Prostate gland (tissue), 2 donors: Measurements from ENCODE around the gene ROBO4. TPM values are rescaled to one million over a fixed set of nuclear protein-coding genes. Genes with fewer than 3 reads are reported as not detected.

Source experiments
- DNase-seq: peaks from one replicate; pipeline ENCODE4 v3.0.0-alpha.2; 2019; ENCODE audit warnings: low spot score
- H3K27ac ChIP-seq, 2 donors: fragments of 200-600 bp; sonication (generic); 2 replicates each; pipeline ENCODE4 v1.5.1; 2017 to 2019
- H3K27me3 ChIP-seq: fragments of 200-600 bp; sonication (generic); replicated peaks from 2 replicates; pipeline ENCODE4 v1.5.1; 2019; ENCODE audit not compliant: insufficient read depth
- H3K36me3 ChIP-seq, 2 donors: fragments of 200-600 bp; sonication (generic); 1 replicate in 1 of 2; 2 replicates in 1 of 2; pipeline versions ENCODE4 v1.5.1 to v1.8.1; 2017 to 2019
- H3K4me1 ChIP-seq: fragments of 200-600 bp; sonication (generic); replicated peaks from 2 replicates; pipeline ENCODE4 v1.5.1; 2019
- H3K4me3 ChIP-seq, 2 donors: fragments of 200-600 bp; sonication (generic); 2 replicates each; pipeline ENCODE4 v1.5.1; 2017 to 2019
- H3K9me3 ChIP-seq: fragments of 200-600 bp; sonication (generic); 2 replicates; pipeline ENCODE4 v1.5.1; 2017
- CTCF ChIP-seq, 4 experiments: fragments of 200-600 bp in 2 of 4; fragments of 450-650 bp in 2 of 4; sonication (generic) in 2 of 4; IDR thresholded peaks; 1 replicate in 3 of 4; 2 replicates in 1 of 4; pipeline ENCODE4 v1.5.1; 2016 to 2019; ENCODE audit warnings: antibody characterized with exemption in 4 of 4, mild to moderate bottlenecking in 2 of 4, moderate library complexity in 2 of 4
- POLR2A ChIP-seq: fragments of 450-650 bp; IDR thresholded peaks from one replicate; pipeline ENCODE4 v1.6.1; 2016; ENCODE audit warnings: antibody characterized with exemption, mild to moderate bottlenecking
- POLR2AphosphoS5 ChIP-seq: sonication (generic); formaldehyde crosslinking; IDR thresholded peaks from one replicate; pipeline ENCODE4 v1.6.1; 2017; ENCODE audit warnings: antibody characterized with exemption
- WGBS: methylation state at CpG from one replicate; pipeline ENCODE4 v1.1.5; 2018; 5-methylcytosine and 5-hydroxymethylcytosine counted together
- intact Hi-C: fragments of 100-400 bp; cut with DNase I; formaldehyde crosslinking; loops from one replicate; pipeline ENCODE4 v1.14.2; 2022
- total RNA-seq, 2 donors: library from RNA; depleted of rRNA; stranded (reverse); fragments of >200 nt; gene quantifications; one replicate each; pipeline ENCODE4 v1.1.0, GENCODE V29; 2016

The ROBO4 gene
- total RNA-seq, 2 donors from 2014 or later, result 8.5 to 22.0 TPM

DNA sequence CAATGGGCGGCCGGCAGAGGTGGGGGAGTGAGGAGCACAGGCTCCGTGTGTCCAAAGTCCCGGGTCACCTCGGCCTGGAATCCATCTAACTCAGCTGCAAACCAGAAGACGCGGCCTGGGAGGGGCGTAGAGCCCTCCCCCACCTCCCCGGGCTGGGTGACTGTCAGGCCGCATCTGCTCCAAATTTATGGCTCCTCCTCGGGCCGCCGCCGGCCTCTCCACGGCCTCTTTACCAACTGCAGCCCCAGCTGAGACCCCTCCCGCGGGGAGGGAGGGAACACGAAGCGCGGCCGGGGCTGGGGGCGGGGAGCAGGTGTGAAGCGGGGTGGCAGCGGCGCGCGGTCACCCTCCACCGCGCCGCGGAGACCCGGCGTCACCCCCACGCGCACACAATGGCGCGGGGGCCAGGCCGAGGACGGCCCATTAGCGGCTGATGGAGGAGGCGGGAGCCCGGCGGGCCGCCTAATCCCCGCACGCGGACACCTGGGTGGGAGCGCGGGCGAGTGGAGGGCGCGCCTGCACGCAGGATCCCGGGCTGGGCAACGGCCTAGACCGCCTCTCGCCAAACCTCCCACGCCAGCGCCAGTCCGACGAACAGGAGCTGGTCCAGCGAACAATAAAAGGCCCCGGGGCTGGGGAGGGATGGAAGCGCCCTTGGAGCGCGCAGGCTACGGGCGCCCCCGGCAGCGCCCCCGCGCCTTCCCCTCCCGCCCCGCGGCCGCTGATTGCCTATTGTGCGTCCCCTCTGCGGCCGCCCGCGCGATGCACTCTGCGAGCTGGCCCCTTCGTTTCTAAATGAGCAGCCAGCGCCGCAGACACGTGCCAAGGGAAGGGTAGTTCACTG lies 58.3 kb downstream of the ROBO4 start:
- H3K27ac ChIP-seq, result no peak overlapping the region
- intact Hi-C loops, result no loop called here
- DNase-seq, result no peak
- H3K27me3 ChIP-seq, result peaks cover 25% of the 10 kb centered on the region
- WGBS, result 2% methylated on average over 69 of the region's 87 CpGs
- peak overlapping the region; percentile 17 to 36 for H3K4me3 ChIP-seq
- peaks cover 8% of the 10 kb centered on the region for H3K4me1 ChIP-seq
- H3K9me3 ChIP-seq, result no peaks in the 10 kb centered on the region
- TF ChIP-seq CTCF (IDR thresholded peaks at IDR 0.05) (no peak), POLR2A (no peak), POLR2AphosphoS5 (no peak)
- H3K36me3 ChIP-seq, result no peaks in the 10 kb centered on the region

DNA sequence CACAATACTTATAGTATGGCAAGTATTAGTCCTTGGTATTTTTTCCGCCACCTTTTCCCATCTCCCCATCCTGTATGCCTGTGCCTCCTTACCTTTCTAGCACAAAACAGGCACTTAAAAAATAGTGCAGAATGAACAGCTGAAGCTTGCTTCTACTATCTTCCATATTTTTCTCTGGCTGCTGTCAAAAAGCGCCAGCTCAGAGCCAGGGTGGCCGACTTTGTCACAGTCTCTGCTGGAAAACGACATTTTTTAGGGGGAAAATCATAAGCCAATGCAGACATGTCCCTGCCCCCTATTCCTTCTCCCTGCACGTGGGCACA lies 58.9 kb downstream of the ROBO4 start:
- no peak overlapping the region for H3K27ac ChIP-seq
- H3K27me3 ChIP-seq, result peaks cover 19% of the 10 kb centered on the region
- WGBS, result 41% methylated on average over 5 of the region's 5 CpGs
- H3K9me3 ChIP-seq, result no peaks in the 10 kb centered on the region
- no peak overlapping the region for H3K4me3 ChIP-seq
- intact Hi-C loops, result no loop called here
- TF ChIP-seq CTCF (IDR thresholded peaks at IDR 0.05), result no peak
- no peak for TF ChIP-seq POLR2AphosphoS5
- no peak for TF ChIP-seq POLR2A
- H3K36me3 ChIP-seq, result no peaks in the 10 kb centered on the region
- H3K4me1 ChIP-seq, result peaks cover 8% of the 10 kb centered on the region
- DNase-seq, result no peak

DNA sequence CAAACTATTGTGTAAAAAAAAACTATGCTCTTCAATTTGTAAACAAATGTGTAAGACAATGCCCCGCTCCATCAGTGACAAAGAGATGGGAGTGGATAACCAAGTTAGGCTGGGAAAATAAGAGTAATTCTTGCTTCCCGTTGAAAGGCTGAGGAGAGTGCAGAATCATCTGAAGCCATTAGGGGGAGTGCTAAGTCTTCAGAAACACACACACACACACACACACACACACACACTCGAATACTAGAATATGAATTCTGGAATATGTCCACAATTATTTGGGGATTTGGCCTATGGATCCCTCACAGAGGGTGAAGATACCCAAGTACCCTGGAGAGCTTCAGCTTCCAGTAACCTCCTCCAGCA lies 60.2 kb downstream of the ROBO4 start:
- Histone ChIP-seq H3K4me3 (no peak overlapping the region), H3K36me3 (no peaks in the 10 kb centered on the region), H3K27me3 (peaks cover 13% of the 10 kb centered on the region), H3K4me1 (peaks cover 8% of the 10 kb centered on the region), H3K27ac (no peak overlapping the region), H3K9me3 (no peaks in the 10 kb centered on the region)
- 29% methylated on average over 3 of the region's 3 CpGs for WGBS
- no peak for DNase-seq
- intact Hi-C loops, result loop anchor here (2.0 kb wide), 1 partner anchor 169 kb away; no protein-coding TSS in a partner anchor
- TF ChIP-seq POLR2A, result no peak
- TF ChIP-seq CTCF (IDR thresholded peaks at IDR 0.05), result no peak
- TF ChIP-seq POLR2AphosphoS5, result no peak

DNA sequence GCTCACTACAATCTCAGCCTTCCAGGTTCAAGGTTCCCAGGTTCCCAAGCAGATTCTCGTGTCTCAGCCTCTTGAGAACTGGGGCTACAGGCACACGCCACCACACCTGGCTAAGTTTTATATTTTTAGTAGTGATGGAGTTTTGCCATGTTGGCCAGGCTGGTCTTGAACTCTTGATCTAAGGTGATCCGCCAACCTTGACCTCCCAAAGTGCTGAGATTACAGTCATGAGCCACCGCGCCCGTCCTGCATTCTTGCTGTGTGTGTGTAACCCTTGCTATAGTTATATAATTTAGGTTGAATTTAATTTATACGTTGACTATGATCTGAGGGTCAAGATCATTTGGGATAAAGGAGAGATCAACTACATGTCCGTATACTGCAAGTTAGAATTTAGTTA lies 61.7 kb downstream of the ROBO4 start:
- Histone ChIP-seq H3K4me1 (peaks cover 8% of the 10 kb centered on the region), H3K4me3 (no peak overlapping the region), H3K9me3 (no peaks in the 10 kb centered on the region), H3K36me3 (no peaks in the 10 kb centered on the region), H3K27ac (no peak overlapping the region), H3K27me3 (peaks cover 13% of the 10 kb centered on the region)
- intact Hi-C loops, result loop anchor here (2.0 kb wide), 1 partner anchor 167 kb away; no protein-coding TSS in a partner anchor
- no peak for TF ChIP-seq POLR2A
- TF ChIP-seq POLR2AphosphoS5, result no peak
- no peak for TF ChIP-seq CTCF (IDR thresholded peaks at IDR 0.05)
- DNase-seq, result no peak
- 89% methylated on average over 8 of the region's 8 CpGs for WGBS

DNA sequence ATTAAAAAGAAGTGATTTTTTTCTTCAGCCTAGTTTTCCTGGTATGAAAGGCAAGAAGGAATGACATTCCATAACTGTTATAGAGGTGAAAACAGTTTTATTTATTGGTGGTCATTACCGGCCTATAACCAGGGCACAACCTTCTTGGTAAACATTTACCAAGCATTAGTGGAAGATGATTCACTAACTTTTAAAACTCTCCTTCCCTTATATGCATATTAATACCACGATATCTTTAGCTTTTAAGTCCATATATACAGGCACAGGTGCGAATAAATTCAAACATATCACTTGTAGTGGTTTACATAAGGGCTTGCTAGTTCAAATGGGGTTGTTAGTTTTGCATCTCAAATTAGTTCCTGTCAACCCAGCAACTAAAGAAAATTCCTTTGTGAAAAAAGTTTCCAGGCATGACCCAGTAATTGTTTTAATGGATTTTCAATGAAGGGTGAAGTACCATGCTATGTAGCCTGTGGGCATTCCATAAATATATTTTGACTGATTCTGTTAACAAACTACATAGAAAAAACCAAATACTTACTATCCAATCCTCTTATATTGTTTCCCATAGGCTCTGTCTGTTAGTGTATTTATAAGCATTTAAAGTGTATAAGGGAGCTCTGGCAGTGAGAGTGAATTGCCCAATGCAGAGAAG lies 63.0 kb downstream of the ROBO4 start:
- 55% methylated on average over 3 of the region's 3 CpGs for WGBS
- H3K4me1 ChIP-seq, result peaks cover 6% of the 10 kb centered on the region
- TF ChIP-seq POLR2A (no peak), CTCF (IDR thresholded peaks at IDR 0.05) (no peak), POLR2AphosphoS5 (no peak)
- intact Hi-C loops, result no loop called here
- peaks cover 10% of the 10 kb centered on the region for H3K27me3 ChIP-seq
- H3K36me3 ChIP-seq, result no peaks in the 10 kb centered on the region
- H3K27ac ChIP-seq, result no peak overlapping the region
- no peak overlapping the region for H3K4me3 ChIP-seq
- DNase-seq, result no peak
- H3K9me3 ChIP-seq, result no peaks in the 10 kb centered on the region
